ENCODE measurements around the gene RAPGEF3. TPM values are rescaled to one million over a fixed set of nuclear protein-coding genes. Genes with fewer than 3 reads are reported as not detected.
A peak's percentile ranks its signal among the peaks of the same experiment; 100 is the strongest.

RAPGEF3 gene
- total RNA-seq, 1 donor from 2014 or later, result 165 TPM

DNA sequence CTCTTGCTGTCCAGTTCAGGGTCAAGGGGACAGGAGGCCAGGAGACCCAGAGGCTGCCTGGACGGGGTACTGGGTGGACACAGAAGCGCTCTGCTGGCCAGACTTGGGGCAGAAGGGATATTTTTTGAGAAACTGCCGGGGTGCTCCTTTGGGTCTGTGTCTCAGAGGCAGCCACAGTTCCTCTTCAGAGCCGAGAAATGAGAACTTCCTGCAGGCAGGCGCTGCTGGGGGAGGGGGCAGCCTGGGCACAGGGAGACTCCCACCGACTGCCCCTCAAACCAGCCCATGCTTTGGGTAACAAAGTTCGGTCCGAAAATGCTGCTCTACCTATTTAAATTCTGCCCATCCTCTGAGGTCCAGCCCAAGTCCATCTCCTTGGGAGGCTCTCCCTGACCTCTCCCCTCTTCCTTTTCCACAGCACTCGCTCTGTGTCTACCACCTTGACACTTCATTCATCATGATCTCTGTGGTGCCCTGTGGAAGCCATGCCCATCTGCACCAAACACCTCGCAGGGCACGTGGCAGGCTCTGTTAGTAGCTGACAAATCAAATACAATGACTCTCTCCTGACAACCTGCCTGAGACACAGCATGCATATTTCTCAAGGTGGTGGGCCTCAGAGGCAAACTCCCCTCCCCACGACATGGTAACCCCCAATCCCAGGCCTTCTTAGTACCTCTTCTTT is 44.7 kb upstream of the RAPGEF3 start:
- Histone ChIP-seq H3K27me3 (no peaks in the 10 kb centered on the region), H3K36me3 (peaks cover 8 to 23% of the 10 kb centered on the region in 2 donors), H3K4me1 (peaks cover 59 to 92% of the 10 kb centered on the region in 2 donors), H3K27ac (peak overlapping the region; percentile 79 to 85), H3K9me3 (no peaks in the 10 kb centered on the region), H3K4me3 (no peak overlapping the region)
- DNase-seq (ENCODE audit: low spot score in 2 of 2), result no peak
- intact Hi-C loops (cut with DNase I), result no loop called here
- no peak for TF ChIP-seq CTCF (IDR thresholded peaks at IDR 0.05)

GRCh38 chr12:47802312-47802711 is 43.6 kb upstream of the RAPGEF3 start:
- Histone ChIP-seq H3K27ac (peak overlapping the region; percentile 79 to 85), H3K27me3 (no peaks in the 10 kb centered on the region), H3K36me3 (peaks cover 19 to 33% of the 10 kb centered on the region in 2 donors), H3K9me3 (no peaks in the 10 kb centered on the region), H3K4me1 (peaks cover 49 to 85% of the 10 kb centered on the region in 2 donors), H3K4me3 (peak overlapping the region in 1 of 2 donors; percentile 33)
- no peak for DNase-seq (ENCODE audit: low spot score in 2 of 2)
- no peak for TF ChIP-seq CTCF (IDR thresholded peaks at IDR 0.05)
- intact Hi-C loops (cut with DNase I), result no loop called here

DNA sequence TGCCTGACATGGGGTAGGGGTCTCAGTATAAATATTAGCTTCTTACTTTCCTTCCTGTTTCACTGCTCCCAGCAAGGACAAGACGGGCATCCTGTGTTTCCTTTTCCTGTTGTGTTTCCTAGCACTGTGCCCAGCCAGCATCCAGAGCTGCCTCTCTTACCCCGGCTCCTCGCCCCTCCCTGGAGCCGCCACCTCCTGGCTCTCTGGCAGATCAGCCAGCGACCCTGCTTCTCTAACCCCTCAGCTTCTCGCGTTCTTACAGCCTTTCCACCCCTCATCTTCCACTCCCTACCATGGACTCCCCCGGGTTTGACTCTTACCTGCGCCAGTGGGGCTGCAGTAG is 43.2 kb upstream of the RAPGEF3 start:
- DNase-seq (ENCODE audit: low spot score in 2 of 2), result no peak
- Histone ChIP-seq H3K27me3 (no peaks in the 10 kb centered on the region), H3K4me3 (peak overlapping the region in 1 of 2 donors; percentile 33), H3K4me1 (peaks cover 48 to 82% of the 10 kb centered on the region in 2 donors), H3K9me3 (no peaks in the 10 kb centered on the region), H3K27ac (peak overlapping the region; percentile 79 to 85), H3K36me3 (peaks cover 23 to 37% of the 10 kb centered on the region in 2 donors)
- intact Hi-C loops (cut with DNase I), result loop anchor here (2.0 kb wide), 1 partner anchor 35 kb away; no protein-coding TSS in a partner anchor
- no peak for TF ChIP-seq CTCF (IDR thresholded peaks at IDR 0.05)

- Histone ChIP-seq H3K4me1 (peaks cover 48 to 77% of the 10 kb centered on the region in 2 donors), H3K27me3 (no peaks in the 10 kb centered on the region), H3K27ac (peak overlapping the region; percentile 79 to 85), H3K36me3 (peaks cover 28 to 42% of the 10 kb centered on the region in 2 donors), H3K9me3 (no peaks in the 10 kb centered on the region), H3K4me3 (peak overlapping the region in 1 of 2 donors; percentile 33)
- peak in 2 of 3 experiments; percentile 32 to 34 for TF ChIP-seq CTCF (IDR thresholded peaks at IDR 0.05)
- DNase-seq (ENCODE audit: low spot score in 2 of 2), result no peak
- intact Hi-C loops (cut with DNase I), result loop anchor here (2.0 kb wide), 1 partner anchor 35 kb away; no protein-coding TSS in a partner anchor
These were observed 42.7 kb upstream of the RAPGEF3 start for GRCh38 chr12:47801170-47801903.

- Histone ChIP-seq H3K4me1 (peaks cover 48 to 70% of the 10 kb centered on the region in 2 donors), H3K27me3 (no peaks in the 10 kb centered on the region), H3K9me3 (no peaks in the 10 kb centered on the region), H3K4me3 (no peak overlapping the region), H3K36me3 (peaks cover 36 to 50% of the 10 kb centered on the region in 2 donors), H3K27ac (peak overlapping the region; percentile 79 to 85)
- no peak for TF ChIP-seq CTCF (IDR thresholded peaks at IDR 0.05)
- no peak for DNase-seq (ENCODE audit: low spot score in 2 of 2)
- intact Hi-C loops (cut with DNase I), result loop anchor here (2.0 kb wide), 1 partner anchor 36 kb away; no protein-coding TSS in a partner anchor
These were observed 41.9 kb upstream of the RAPGEF3 start for GRCh38 chr12:47800582-47800981.
